Thymus (tissue), 11 donors: ENCODE results near the gene ZNF549. TPM values are rescaled to one million over a fixed set of nuclear protein-coding genes. Genes with fewer than 3 reads are reported as not detected.
A peak's percentile ranks its signal among the peaks of the same experiment; 100 is the strongest.

Experiments used
- DNase-seq, 9 donors: peaks; one replicate each; pipeline ENCODE4 v3.0.0-alpha.2; 2013; ENCODE audit warnings: low spot score in 9 of 9, low read depth in 6 of 9, missing footprints in 1 of 9
- H3K27ac ChIP-seq, 2 donors: one replicate each; pipeline ENCODE4 v1.5.1; 2013; ENCODE audit warnings: control low read depth in 1 of 2, low read depth in 1 of 2, low read length in 1 of 2, mild to moderate bottlenecking in 1 of 2, moderate library complexity in 1 of 2
- H3K27me3 ChIP-seq, 2 donors: one replicate each; pipeline ENCODE4 v1.5.1; 2013; ENCODE audit warnings: low read length in 1 of 2; ENCODE audit not compliant: control insufficient read depth in 2 of 2, insufficient read depth in 1 of 2
- H3K36me3 ChIP-seq, 2 donors: one replicate each; pipeline ENCODE4 v1.5.1; 2013; ENCODE audit warnings: low read length in 1 of 2, mild to moderate bottlenecking in 1 of 2, moderate library complexity in 1 of 2; ENCODE audit not compliant: control insufficient read depth in 2 of 2, insufficient read depth in 2 of 2
- H3K4me1 ChIP-seq, 2 donors: one replicate each; pipeline ENCODE4 v1.5.1; 2013; ENCODE audit warnings: low read length in 2 of 2; ENCODE audit not compliant: control insufficient read depth in 2 of 2, insufficient read depth in 2 of 2
- H3K4me3 ChIP-seq, 2 donors: one replicate each; pipeline ENCODE4 v1.5.1; 2013; ENCODE audit warnings: low read length in 2 of 2, control low read depth in 1 of 2, mild to moderate bottlenecking in 1 of 2
- H3K9me3 ChIP-seq, 2 donors: one replicate each; pipeline ENCODE4 v1.5.1; 2013; ENCODE audit warnings: low read length in 1 of 2, mild to moderate bottlenecking in 1 of 2; ENCODE audit not compliant: control insufficient read depth in 2 of 2, insufficient read depth in 1 of 2
- WGBS: extraction: QIAGEN DNeasy Blood & Tissue Kit; methylation state at CpG from one replicate; pipeline ENCODE4 v1.1.7; 2013; 5-methylcytosine and 5-hydroxymethylcytosine counted together
- polyA plus RNA-seq: library from polyadenylated mRNA; stranded (reverse); fragments of 200-250 nt; gene quantifications from one replicate; pipeline ENCODE4 v1.2.3, GENCODE V29; 2013
- total RNA-seq: library from RNA; stranded (reverse); fragments of 120-200 nt; gene quantifications from one replicate; pipeline ENCODE4 v1.2.4, GENCODE V29; 2013
- donor health status: healthy.

Gene ZNF549
- total and polyA plus RNA-seq, 2 donors: 6.3 to 7.0 TPM

- H3K4me1 ChIP-seq: peaks cover 13 to 18% of the 10 kb centered on the region in 2 donors
- DNase-seq: peak; percentile 94 to 100 (median 99)
- under 1% methylated on average over 62 of the region's 62 CpGs for WGBS
- peaks cover 25 to 56% of the 10 kb centered on the region in 2 donors for H3K9me3 ChIP-seq
- peaks cover 26 to 34% of the 10 kb centered on the region in 2 donors for H3K36me3 ChIP-seq
- peak within 1 kb of the TSS; percentile 46 to 66 for H3K27ac ChIP-seq
- peak within 1 kb of the TSS; percentile 75 to 85 for H3K4me3 ChIP-seq
- H3K27me3 ChIP-seq: no peaks in the 10 kb centered on the region
Observed at GRCh38 chr19:57578487-57579205, 51.5 kb downstream of the ZNF549 start, which contains the start of gene ZNF416. Gene ZNF416, minus strand, starts transcription at chr19:57578911. Its CDS starts 207 bp downstream, at chr19:57578704.

- 48% methylated on average over 21 of the region's 21 CpGs for WGBS
- H3K27me3 ChIP-seq: no peaks in the 10 kb centered on the region
- no peak overlapping the region for H3K27ac ChIP-seq
- H3K36me3 ChIP-seq: peaks cover 4 to 7% of the 10 kb centered on the region in 2 donors
- H3K4me3 ChIP-seq: peak overlapping the region; percentile 66 to 80
- H3K9me3 ChIP-seq: peaks cover 9 to 46% of the 10 kb centered on the region in 2 donors
- no peak for DNase-seq
- peaks cover 11 to 21% of the 10 kb centered on the region in 2 donors for H3K4me1 ChIP-seq
Observed at GRCh38 chr19:57583104-57583520, 56.0 kb downstream of the ZNF549 start.

GRCh38 chr19:57583521-57584416, 56.6 kb downstream of the ZNF549 start, which contains the start of gene ZIK1:
Gene ZIK1, plus strand, starts transcription at chr19:57584145. Its CDS starts 212 bp downstream, at chr19:57584357.
- H3K27ac ChIP-seq: peak within 1 kb of the TSS; percentile 55 to 71
- H3K9me3 ChIP-seq: peaks cover 15 to 52% of the 10 kb centered on the region in 2 donors
- peak; percentile 81 to 97 (median 90) for DNase-seq
- H3K36me3 ChIP-seq: peaks cover 11 to 14% of the 10 kb centered on the region in 2 donors
- 5% methylated on average over 76 of the region's 76 CpGs for WGBS
- no peaks in the 10 kb centered on the region for H3K27me3 ChIP-seq
- peak within 1 kb of the TSS; percentile 66 to 80 for H3K4me3 ChIP-seq
- peaks cover 9 to 19% of the 10 kb centered on the region in 2 donors for H3K4me1 ChIP-seq

GRCh38 chr19:57587529-57587928, 60.4 kb downstream of the ZNF549 start:
- Histone ChIP-seq H3K27ac (no peak overlapping the region), H3K4me3 (no peak overlapping the region), H3K27me3 (no peaks in the 10 kb centered on the region), H3K9me3 (peaks cover 36 to 74% of the 10 kb centered on the region in 2 donors), H3K4me1 (peaks cover 9 to 16% of the 10 kb centered on the region in 2 donors), H3K36me3 (peaks cover 37 to 44% of the 10 kb centered on the region in 2 donors)
- no peak for DNase-seq
- 96% methylated on average over 1 of the region's 1 CpG for WGBS

- H3K36me3 ChIP-seq: peaks cover 0 to 12% of the 10 kb centered on the region in 2 donors
- no peaks in the 10 kb centered on the region for H3K27me3 ChIP-seq
- peaks cover 8 to 10% of the 10 kb centered on the region in 2 donors for H3K4me1 ChIP-seq
- H3K9me3 ChIP-seq: peaks cover 5 to 7% of the 10 kb centered on the region in 2 donors
- DNase-seq: no peak
- no peak overlapping the region for H3K27ac ChIP-seq
- peak overlapping the region; percentile 76 to 92 for H3K4me3 ChIP-seq
- WGBS: 62% methylated on average over 8 of the region's 8 CpGs
Observed at GRCh38 chr19:57599377-57599760, 72.2 kb downstream of the ZNF549 start.

- H3K36me3 ChIP-seq: peaks cover 5 to 16% of the 10 kb centered on the region in 2 donors
- H3K9me3 ChIP-seq: peaks cover 5 to 6% of the 10 kb centered on the region in 2 donors
- peaks cover 8 to 10% of the 10 kb centered on the region in 2 donors for H3K4me1 ChIP-seq
- DNase-seq: peak; percentile 65 to 90 (median 78)
- H3K27ac ChIP-seq: no peak within 1 kb of the TSS
- no peaks in the 10 kb centered on the region for H3K27me3 ChIP-seq
- H3K4me3 ChIP-seq: peak within 1 kb of the TSS; percentile 76 to 92
- under 1% methylated on average over 53 of the region's 53 CpGs for WGBS
Observed at GRCh38 chr19:57599761-57600383, 72.7 kb downstream of the ZNF549 start, which contains the start of gene ZNF530. Gene ZNF530, plus strand, starts transcription at chr19:57599885. Its CDS starts 4,461 bp downstream, at chr19:57604346.

- Histone ChIP-seq H3K36me3 (peaks cover 24 to 50% of the 10 kb centered on the region in 2 donors), H3K27ac (no peak overlapping the region), H3K4me1 (no peaks in the 10 kb centered on the region), H3K4me3 (no peak overlapping the region), H3K9me3 (peaks cover 10 to 14% of the 10 kb centered on the region in 2 donors), H3K27me3 (no peaks in the 10 kb centered on the region)
- 98% methylated on average over 5 of the region's 5 CpGs for WGBS
- DNase-seq: no peak
Observed at GRCh38 chr19:57606931-57607330, 79.8 kb downstream of the ZNF549 start.
